HFF-Myc (cell line): Measurements from ENCODE around the gene DSG2.

Experiments
- DNase-seq: peaks from one replicate; pipeline ENCODE4 v3.0.0-alpha.2; 2011; ENCODE audit warnings: low read depth; ENCODE audit errors: extremely low read depth
- H3K4me3 ChIP-seq: replicated peaks from 2 replicates; pipeline ENCODE4 v1.5.1; 2011; ENCODE audit warnings: low read depth, mild to moderate bottlenecking, control low read depth, low read length
- TF ChIP-seq, protein P1 (sequence below): IDR thresholded peaks from 2 replicates; pipeline ENCODE4 v1.5.1; 2012; ENCODE audit warnings: mild to moderate bottlenecking, low read depth, low read length, control low read depth; ENCODE audit errors: missing control alignments

DSG2 gene

GRCh38 chr18:31579375-31579774, 81.4 kb downstream of the DSG2 start:
- no peak for DNase-seq
- TF ChIP-seq, protein P1, sequence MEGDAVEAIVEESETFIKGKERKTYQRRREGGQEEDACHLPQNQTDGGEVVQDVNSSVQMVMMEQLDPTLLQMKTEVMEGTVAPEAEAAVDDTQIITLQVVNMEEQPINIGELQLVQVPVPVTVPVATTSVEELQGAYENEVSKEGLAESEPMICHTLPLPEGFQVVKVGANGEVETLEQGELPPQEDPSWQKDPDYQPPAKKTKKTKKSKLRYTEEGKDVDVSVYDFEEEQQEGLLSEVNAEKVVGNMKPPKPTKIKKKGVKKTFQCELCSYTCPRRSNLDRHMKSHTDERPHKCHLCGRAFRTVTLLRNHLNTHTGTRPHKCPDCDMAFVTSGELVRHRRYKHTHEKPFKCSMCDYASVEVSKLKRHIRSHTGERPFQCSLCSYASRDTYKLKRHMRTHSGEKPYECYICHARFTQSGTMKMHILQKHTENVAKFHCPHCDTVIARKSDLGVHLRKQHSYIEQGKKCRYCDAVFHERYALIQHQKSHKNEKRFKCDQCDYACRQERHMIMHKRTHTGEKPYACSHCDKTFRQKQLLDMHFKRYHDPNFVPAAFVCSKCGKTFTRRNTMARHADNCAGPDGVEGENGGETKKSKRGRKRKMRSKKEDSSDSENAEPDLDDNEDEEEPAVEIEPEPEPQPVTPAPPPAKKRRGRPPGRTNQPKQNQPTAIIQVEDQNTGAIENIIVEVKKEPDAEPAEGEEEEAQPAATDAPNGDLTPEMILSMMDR = no peak
- H3K4me3 ChIP-seq = no peak overlapping the region

DNA sequence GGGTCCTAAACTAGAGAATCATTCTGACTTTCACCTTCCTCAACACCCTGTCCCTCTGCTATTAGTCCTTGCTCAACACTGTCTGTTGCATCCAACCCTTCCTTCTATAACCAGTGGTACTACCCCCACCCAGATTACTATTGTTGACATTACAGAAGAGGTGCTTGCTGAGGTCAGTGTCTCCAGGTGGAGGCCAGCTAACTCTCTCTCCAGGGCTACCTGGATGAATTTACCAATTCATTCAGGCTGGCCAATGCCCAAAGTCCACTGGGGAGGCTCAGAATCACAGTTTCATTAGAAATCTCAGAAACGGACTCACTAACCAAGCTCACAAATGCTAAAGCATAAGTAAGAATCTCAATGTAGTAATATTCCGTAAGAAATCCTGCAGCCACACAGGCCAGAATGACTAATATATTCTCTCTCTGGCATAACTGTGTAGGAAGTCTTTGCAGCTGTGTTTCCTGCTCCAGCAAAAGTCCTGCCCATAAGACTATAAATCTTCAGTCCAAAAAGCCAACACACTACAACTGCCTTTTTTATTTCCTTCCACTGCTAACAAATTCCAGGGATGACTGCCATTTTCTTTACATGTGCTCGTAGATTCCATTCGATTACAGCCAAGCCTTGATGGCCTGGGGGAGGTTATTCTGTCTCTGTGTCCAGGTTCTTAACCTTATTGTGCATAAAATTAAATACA, 83.7 kb downstream of the DSG2 start:
- DNase-seq = no peak
- TF ChIP-seq, protein P1 = no peak
- no peak overlapping the region for H3K4me3 ChIP-seq

- DNase-seq = no peak
- H3K4me3 ChIP-seq = no peak overlapping the region
- TF ChIP-seq, protein P1 = no peak
Measured at GRCh38 chr18:31583185-31583854, 85.3 kb downstream of the DSG2 start.

DNA sequence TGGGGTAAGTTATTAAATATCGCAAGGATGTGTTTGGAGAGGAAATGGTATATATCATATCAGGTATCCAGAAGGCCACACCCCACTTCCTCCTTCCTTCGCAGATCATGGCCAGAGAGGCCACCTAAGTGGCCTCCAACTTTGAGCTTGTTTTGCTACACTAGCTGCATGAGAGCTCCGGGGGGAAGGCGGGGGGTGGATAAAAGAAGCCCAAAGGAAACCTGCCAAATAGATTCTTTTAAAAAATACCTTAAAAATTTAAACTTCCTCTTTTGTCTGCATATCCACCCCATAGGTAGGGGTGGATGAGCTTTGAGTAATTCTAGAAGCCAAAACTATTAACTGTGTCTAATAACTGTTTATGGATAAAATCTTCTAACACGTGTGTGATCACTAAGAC, 88.0 kb downstream of the DSG2 start:
- TF ChIP-seq, protein P1 = no peak

DNA sequence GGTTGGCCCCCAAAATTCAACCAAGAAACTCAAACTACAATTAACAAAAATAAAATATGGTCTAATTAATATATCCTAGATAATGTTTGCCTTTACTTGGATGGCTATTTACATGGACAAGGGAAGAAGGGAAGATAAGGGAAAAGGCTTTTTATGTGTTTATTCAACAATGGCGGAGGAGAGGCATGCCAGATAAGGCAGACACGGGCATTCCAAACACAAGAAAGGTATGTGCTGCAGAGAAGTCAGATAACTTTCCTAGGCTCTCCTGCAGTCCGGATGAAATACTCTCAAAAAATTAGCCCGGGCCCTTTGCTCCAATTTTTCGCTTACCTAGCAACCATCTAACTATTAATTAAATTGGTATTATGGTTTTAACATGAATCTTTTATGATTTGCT, 88.6 kb downstream of the DSG2 start:
- no peak for DNase-seq
- TF ChIP-seq, protein P1 = no peak
- H3K4me3 ChIP-seq = no peak overlapping the region

More for the DNA sequence above, 88.0 kb downstream of the DSG2 start:
- no peak for DNase-seq
- H3K4me3 ChIP-seq = no peak overlapping the region

GRCh38 chr18:31587529-31587928, 89.6 kb downstream of the DSG2 start:
- TF ChIP-seq, protein P1 = no peak
- DNase-seq = no peak
- no peak overlapping the region for H3K4me3 ChIP-seq

- no peak overlapping the region for H3K4me3 ChIP-seq
- DNase-seq = no peak
- TF ChIP-seq, protein P1 = no peak
Measured at GRCh38 chr18:31590570-31590969, 92.6 kb downstream of the DSG2 start.
